Choroid plexus epithelial cell (primary cell): ENCODE data around the gene S100A8.

ENCODE experiments used
- DNase-seq: peaks from one replicate; pipeline ENCODE4 v3.0.0-alpha.2; 2010; ENCODE audit warnings: low read depth
- H3K4me3 ChIP-seq: 2 replicates; pipeline ENCODE4 v1.5.1; 2011; ENCODE audit warnings: low read depth, mild to moderate bottlenecking, control low read depth, low read length, moderate library complexity
- TF ChIP-seq, protein P1 (sequence below): conservative IDR thresholded peaks from 2 replicates; pipeline ENCODE4 v1.5.1; 2011; ENCODE audit warnings: low read depth, mild to moderate bottlenecking, control low read depth, inconsistent platforms, low read length, moderate library complexity

S100A8 gene

DNA sequence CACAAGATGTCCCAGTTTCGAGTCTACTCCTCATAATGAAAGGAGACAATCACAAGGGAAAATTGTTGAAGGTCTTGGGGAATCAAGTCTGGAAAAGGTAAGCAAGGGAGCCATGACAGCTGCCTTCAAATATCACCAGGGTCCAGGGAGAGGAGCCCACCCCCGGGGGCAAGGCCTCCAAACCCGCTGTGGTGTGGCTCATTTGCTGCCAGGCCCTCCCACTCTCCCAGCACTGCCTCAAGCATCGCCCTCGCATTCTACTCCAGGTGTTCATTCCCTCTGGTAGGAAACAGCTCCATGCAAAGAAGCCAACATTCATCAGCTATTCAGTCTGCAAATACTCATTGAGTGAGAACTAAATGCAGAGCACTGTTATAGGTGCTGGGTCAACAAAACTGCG is 24.6 kb downstream of the S100A8 start:
- H3K4me3 ChIP-seq = no peak overlapping the region
- TF ChIP-seq, protein P1, sequence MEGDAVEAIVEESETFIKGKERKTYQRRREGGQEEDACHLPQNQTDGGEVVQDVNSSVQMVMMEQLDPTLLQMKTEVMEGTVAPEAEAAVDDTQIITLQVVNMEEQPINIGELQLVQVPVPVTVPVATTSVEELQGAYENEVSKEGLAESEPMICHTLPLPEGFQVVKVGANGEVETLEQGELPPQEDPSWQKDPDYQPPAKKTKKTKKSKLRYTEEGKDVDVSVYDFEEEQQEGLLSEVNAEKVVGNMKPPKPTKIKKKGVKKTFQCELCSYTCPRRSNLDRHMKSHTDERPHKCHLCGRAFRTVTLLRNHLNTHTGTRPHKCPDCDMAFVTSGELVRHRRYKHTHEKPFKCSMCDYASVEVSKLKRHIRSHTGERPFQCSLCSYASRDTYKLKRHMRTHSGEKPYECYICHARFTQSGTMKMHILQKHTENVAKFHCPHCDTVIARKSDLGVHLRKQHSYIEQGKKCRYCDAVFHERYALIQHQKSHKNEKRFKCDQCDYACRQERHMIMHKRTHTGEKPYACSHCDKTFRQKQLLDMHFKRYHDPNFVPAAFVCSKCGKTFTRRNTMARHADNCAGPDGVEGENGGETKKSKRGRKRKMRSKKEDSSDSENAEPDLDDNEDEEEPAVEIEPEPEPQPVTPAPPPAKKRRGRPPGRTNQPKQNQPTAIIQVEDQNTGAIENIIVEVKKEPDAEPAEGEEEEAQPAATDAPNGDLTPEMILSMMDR = no peak
- no peak for DNase-seq

DNA sequence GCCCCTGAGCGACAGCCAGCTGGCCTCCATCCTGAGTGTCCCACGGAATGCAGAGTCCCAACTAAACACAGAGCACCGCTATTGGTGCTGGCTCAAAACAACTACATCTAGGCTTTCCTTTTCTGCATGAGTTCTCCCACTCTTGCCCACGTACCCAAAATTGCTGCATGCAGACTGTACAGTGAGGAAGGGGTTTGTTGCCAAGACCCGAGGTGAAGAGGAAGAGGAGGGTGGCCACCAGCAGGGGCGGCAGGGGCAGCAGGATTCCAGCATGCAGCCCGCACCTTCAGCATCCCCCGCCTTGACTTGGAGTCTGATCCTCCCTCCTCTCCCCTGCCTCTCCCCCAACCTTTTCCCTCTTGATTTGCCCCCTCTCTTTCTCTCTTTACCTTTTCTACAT is 25.2 kb downstream of the S100A8 start:
- no peak overlapping the region for H3K4me3 ChIP-seq
- no peak for DNase-seq
- TF ChIP-seq, protein P1 = no peak

DNA sequence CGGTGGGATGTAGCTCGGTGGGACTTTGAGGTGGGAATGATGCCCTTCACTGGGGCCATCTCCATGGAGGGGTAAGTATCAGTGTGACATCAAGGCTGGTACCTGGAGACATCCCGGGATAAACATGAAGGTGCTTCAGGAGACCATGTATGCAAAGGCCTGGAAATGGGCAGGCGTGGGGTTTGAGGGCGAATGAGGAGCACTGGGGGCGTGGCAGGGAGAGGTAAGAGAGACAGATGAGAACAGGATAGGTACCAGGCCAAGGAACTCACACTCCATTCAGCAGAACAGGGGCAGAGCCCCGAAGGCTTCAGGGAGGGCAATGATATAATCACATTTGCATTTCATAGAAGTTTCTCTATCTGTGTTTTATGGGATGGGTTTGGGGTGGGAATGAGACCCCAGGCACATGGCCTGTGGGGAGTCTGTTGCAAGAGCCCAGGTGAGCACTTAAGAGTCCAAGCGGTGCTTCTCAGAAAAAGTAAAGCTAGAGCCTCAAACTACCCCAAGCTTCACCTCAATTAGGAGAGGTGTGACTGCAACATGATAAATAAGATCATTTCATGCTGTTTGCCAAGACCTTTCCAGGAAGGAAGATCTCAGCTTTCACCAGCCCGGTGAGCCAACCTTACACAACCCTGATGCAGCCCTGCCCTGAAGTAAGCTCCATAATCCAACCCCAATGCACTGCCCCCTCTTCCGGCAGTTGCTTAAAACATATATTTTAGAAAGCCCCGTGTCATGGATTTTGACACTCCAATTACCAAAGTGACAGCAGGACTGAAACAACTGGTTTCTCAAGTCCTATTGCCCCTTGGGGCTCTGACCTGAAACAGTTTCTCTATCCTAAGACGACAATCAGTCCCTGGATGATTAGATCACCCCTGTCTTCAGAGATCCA is 25.9 kb downstream of the S100A8 start:
- no peak for DNase-seq
- H3K4me3 ChIP-seq = no peak overlapping the region
- TF ChIP-seq, protein P1 = no peak

DNA sequence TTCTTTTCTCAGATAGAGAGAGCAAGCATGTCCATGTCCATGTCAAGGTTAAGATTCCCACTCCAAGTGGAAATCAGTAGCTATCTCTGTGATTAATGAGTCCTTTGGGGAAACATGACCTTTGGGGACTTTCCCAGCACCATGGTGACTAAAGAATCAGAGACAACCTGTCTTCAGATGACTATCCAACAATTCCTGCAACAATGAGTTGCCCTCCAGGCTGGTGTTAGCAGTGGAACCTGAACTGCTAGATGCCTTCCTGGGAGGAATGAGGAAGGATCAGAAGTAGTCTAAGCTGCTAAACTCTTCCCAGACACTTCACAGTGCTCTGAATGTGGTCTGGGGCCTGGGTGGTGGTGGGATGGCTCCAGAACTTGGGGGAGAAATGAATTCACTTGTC is 26.7 kb downstream of the S100A8 start:
- H3K4me3 ChIP-seq = no peak overlapping the region
- TF ChIP-seq, protein P1 = no peak
- DNase-seq = no peak

DNA sequence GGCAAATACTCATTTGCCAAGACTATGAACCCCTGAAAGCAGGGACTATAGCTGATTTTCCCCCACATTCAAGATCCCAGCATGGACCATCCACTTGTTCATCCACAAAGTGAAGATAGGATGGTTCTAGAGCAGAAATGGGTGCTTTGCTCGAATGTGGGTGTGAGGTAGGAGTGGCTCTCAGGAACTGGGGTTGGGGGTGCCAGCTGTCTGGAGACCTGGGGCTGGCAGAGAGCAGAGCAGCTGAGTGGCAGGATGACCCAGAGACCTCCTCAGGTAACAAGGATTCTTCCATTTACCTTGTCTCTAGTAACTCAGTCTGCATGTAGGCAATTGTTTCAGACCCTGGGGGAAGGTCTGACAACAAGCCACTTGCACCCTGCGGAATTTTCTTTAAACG is 27.2 kb downstream of the S100A8 start:
- no peak for DNase-seq
- H3K4me3 ChIP-seq = no peak overlapping the region
- TF ChIP-seq, protein P1 = no peak

DNA sequence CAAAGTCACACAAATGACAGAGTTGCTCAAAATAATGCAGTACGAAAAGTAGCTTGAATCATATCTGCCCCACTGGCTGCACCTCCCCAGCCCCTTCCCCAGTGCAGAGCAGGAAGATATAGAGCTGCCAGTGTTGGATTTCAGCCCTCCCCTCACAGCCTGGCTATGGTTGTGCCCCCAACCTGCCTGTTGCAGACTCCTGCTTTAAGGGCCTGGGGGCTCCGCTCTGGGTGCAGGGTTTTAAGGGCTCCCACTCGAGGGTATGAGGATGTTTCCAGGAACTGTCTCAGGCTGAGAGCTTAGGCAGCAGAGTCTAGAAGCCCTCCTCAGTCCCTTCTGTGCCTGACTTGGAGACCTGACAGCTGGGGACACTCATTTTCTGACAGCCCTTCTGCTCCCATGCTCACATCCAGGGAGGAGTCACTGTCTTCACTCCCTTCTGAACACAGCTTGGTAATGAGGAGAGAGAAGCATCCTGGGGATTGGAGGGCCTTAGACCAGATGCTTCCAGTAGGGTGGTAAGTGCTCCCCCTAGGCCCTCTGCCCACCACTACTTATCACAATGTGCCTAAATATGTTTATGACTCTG is 28.6 kb downstream of the S100A8 start:
- TF ChIP-seq, protein P1 = no peak
- DNase-seq = no peak
- H3K4me3 ChIP-seq = no peak overlapping the region

DNA sequence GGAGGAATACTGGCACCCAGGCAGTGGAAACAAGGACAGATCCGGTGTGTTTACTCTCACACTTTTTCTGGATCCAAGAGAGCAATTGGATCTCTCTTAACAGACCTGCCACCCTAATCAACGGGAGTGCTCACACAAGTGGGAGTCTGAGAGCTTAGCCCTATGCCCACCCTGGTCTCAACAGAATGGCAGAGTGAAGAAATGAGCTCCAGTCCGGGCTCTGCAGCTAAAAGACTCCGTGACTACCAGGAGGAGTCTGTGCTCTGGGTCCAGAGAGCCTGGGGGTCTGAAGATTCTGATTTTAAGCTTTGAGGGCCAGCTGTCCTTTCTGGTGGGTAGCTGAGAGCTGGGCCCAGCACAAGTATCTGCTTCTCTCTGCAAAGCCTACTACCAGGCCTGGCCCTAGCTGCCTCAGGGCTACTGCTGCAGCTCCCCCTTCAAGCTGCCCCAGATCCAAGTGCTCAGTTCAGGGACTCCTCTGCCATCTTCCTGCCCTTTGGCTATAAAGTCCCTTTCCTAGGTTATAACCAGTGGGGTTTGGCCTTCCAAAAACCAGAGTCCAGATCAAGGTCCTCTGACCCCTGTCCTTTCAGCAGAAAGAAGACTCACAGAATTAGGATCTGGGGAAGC is 29.3 kb downstream of the S100A8 start:
- TF ChIP-seq, protein P1 = no peak
- H3K4me3 ChIP-seq = no peak overlapping the region
- no peak for DNase-seq
